HG03139 (cell line): ENCODE data around the gene SH3BP1.
A peak's percentile ranks its signal among the peaks of the same experiment; 100 is the strongest.
"Not testable (repeated sequence)": the region's sequence is repeated elsewhere in the genome, so short reads cannot be mapped to it uniquely, and the experiment has no call there.

Source experiments
- ATAC-seq: cut with Tn5 transposase; IDR thresholded peaks from one replicate; pipeline ENCODE4 v1.9.1; 2021; ENCODE audit not compliant: unreplicated experiment

Gene SH3BP1

DNA sequence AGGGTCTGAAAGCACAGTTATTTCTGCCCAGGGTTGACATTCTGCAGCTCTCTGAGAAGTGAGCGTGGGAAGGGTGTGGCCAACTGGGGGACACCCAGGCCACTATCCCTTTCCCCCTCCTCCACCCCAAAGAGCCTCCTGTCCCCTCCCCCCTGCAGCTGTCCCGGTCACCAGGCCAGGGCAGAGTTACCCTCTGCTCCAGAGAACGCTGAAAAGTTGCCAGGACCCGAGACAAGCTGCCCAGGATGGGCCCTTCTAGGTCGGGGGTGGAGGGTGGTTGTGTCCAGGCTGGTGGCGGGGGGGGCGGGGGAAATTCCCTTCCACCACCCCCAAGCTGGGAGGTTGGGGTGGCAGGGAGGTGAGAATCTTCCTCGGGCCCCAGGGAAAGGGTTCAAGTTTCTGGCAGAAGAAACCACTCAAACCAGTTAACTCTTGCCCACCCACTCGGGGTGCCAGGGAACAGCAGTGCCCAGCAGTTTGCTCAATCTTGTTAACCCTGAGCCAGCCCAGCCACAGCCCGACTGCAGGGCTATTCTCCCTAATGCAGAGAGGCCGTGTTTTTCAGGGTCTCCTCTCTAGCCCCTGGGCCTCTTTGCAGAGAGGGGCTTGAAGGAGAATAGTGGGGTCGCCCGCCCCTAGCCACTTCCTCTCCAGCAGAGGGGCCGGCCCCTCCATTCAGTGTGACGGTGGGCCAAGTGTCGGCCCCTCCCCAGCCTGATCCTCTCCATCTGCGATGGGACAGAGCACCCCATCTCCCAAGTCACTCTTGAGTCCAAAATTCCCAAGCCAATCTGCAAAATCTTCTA lies 36.7 kb downstream of the SH3BP1 start:
- ATAC-seq: no peak

DNA sequence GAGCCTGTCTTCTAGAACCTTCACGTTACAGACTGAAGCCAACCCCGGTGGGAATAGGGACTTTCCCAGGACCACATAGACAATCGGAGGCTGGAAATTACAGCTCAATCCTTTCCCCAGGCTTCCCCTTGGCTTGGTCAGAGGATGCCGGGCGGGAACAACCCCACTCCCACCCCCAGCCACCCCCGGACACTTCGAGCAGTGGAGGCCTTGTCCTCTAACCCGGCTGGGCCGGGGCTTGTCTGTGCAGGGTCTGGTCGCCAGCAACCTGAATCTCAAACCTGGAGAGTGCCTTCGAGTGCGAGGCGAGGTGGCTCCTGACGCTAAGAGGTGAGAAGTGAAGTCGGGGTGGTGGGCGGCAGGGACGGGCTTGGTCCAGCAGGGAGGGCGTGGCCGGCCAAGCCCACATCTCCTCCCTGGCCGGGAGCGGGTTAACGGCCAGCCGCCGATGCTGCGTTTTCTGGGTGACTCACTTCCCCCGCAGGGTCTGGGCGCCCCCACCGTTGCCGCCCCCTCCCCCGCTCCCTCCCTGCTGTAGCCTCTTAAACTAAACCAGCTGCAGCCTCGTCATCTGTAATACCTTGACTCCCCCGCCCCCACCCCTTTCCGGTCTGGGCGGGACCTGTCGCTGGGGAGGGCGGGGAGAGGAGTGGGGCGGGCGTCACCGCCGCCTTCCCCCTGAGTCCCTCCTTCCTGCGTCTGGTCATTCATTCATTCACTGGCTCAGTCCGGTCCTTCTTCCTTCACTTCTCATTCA lies 37.4 kb downstream of the SH3BP1 start:
- ATAC-seq: peak; percentile 55

DNA sequence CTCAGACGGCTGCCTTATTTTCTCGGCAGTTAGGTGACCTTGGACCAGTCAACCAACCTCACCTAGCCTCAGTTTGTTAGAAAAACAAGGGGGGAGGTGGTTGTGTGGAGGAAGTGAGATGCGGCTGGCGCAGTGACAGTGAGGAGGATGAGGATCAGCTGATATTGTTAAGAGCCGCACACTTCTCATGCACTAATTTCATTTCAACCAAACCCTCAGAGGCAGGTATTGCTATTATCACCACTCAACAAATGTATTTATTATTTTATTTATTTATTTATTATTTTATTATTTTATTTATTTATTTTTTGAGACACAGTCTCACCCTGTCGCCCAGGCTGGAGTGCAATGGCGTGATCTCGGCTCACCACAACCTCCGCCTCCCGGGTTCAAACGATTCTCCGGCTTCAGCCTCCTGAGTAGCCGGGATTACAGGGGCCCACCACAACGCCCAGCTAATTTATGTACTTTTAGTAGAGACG lies 38.1 kb downstream of the SH3BP1 start:
- ATAC-seq: no peak

DNA sequence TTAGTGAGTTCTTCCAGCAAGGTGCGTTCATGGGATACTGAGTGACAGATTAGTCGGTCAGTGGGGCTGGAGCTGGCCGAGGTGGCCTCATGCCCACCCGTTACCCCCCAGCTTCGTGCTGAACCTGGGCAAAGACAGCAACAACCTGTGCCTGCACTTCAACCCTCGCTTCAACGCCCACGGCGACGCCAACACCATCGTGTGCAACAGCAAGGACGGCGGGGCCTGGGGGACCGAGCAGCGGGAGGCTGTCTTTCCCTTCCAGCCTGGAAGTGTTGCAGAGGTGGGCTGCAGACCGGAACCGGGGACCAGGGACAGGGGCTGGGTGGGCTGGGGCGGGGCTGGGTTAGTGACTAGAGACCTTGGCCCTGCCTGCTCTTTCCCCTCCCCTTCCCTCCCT lies 38.9 kb downstream of the SH3BP1 start:
- ATAC-seq: no peak

DNA sequence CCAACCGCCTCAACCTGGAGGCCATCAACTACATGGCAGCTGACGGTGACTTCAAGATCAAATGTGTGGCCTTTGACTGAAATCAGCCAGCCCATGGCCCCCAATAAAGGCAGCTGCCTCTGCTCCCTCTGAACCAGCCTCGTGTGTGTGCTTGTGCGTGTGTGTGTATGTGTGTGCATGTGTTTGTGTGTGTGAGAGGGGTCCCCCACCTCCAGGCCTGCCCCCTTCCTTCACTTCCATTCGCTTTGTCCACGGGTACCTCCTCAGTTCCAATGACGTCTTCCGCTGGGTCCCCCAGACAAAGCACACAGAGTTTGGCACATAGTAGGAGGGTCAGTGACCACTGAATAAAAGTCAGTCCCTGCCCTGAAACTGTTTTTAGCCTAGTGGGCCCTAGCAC lies 40.2 kb downstream of the SH3BP1 start:
- no peak for ATAC-seq

DNA sequence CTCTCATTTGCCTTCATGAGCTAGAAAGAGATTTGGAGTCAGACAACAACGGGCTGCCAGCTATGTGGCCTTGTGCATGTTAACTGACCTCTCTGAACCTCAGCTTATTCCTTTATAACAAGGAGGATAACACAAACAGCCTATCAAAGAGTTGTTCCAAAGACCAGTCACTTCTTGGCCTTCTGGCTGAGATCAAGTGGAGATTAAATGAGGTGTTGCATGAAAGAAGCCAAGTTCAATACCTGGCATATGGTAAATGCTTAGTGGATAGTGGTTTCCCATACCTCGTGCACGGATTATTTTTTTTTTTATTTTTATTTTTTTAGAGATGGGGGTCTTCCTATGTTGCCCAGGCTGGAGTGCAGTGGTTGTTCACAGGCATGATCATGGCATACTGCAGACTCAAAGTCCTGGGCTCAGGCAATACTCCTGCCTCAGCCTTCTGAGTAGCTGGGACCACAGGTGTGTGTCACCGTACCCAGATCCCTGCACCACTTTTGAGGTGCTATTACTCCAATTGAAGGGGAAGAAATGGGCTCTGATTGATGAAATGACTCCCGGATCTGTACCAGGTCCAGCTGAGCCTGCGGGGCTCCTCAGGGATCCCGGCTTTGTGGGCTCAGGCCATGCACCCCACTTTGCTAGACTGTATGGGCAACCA lies 40.9 kb downstream of the SH3BP1 start:
- no peak for ATAC-seq

DNA sequence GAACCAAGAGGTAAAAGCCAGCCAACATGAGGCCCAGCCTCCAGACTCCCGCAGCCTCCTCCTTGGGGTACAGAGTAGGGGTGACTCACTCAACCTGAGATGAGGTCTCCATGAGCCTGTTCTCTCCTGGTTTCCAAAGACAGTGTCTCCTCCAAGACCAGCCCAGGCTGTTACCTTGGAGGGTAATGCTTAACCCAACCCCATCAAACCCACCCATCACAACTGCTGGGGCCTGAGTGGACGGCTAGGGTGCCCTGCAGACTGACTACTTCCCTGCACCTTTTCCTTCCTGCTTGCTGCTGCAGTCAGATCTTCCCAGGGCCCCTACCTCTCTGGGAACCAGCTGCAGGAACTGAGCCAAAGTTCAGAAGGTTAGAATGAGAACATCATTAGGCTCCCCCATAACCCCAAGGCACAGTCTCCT lies 41.5 kb downstream of the SH3BP1 start:
- no peak for ATAC-seq

DNA sequence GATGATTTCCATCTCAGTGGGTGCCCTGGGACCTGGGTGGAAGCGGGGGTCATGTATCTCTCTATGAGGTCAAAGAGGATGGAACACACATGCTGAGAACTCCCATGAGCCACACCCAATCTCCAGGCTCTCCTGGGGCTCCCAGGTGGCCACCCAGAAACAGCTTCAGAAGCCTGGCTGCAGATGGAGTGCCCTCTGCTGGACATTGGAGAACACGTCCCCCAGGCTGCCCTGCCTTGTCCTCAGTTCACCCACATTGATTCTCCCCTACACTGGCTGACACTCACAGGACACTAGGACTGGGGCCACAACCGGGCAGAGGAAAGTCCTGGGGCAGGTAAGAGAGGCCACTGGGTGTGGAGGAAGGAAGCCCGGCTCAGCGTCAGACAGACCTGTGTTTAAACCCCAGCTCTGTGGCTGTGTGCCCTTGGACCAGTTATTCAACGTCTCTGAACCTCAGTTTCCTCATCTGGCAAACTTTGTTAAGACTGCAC lies 42.1 kb downstream of the SH3BP1 start:
- no peak for ATAC-seq

DNA sequence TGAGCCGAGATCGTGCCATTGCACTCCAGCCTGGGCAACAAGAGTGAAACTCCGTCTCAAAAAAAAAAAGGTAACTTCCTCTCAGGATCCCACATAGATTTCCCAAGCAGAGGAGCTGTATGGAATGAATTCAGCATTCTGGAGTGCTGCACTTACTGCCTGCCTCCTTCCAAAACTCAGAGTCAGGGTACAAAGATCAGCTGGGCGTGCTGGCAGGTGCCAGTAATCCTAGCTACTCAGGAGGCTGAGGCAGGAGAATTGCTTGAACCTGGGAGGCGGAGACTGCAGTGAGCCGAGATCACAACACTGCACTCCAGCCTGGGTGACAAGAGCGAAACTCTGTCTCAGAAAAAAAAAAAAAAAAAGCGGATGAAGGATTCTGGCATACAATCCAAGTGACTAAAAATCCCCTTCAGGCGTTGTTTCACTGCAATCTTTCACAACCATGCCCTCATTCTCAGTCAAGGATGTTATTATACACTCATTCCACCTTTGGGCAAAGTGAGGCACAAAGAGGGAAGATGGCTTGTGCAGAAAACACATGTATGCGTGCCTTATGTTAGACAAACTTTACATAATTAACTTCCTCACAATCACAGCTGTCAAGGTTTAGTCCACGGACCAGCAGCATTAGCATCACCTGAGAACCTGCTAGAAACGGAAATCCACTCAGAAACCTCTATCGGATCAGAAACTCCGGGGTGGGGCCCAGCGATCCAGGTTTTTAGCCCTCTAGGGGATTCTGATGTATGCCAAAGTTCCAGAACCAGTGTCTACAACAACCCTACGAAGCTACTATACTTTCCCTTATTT lies 45.5 kb downstream of the SH3BP1 start:
- no peak for ATAC-seq

DNA sequence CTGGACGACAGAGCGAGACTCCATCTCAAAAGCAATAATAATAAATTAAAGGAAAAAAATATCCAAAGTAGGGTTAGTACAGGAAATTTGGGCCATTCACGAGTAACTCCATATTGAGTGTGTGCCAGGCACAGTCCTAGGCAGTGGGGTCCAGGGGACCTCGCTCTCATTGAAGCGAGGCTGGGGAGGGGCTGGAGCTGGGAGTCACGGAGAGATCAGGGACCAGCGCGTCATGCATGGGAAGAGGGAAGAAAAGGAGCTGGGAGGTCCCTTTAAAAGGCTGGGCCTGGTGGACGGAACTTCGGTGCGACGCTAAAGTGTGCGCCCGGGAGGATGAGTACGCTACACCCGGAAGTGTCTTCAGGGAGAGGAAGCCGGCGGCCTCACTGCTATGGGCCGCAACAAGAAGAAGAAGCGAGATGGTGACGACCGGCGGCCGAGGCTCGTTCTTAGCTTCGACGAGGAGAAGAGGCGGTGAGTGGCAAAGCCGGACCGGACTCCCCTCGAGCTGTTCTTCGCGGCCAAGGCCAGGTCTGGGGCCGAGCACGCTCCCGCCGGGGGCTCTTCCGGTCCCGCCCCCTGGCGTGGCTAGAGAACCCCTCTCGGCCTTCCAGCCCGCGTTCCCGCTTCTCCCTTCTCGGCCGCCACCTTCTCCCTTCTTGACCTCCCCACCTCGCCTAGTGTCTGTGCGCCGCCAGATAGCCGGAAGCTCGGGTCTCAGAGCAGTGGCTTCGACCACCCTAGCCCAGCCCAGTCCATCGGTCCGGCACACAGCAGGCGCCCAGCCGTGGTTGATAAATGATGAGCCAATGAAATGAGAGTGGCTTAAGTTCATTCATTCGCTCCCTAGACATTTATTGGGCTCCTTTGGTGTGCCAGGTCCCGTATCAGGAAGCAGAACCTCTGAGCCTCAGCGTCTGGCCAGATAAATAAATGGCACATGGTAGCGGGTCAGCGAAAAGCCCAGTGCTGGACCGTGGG lies 46.8 kb downstream of the SH3BP1 start, which contains the start of gene NOL12:
NOL12 (plus strand) TSS at position 342 of the 981 bp plus-strand sequence; CDS start at position 392, 50 bp downstream.
- peak; percentile 78 for ATAC-seq

DNA sequence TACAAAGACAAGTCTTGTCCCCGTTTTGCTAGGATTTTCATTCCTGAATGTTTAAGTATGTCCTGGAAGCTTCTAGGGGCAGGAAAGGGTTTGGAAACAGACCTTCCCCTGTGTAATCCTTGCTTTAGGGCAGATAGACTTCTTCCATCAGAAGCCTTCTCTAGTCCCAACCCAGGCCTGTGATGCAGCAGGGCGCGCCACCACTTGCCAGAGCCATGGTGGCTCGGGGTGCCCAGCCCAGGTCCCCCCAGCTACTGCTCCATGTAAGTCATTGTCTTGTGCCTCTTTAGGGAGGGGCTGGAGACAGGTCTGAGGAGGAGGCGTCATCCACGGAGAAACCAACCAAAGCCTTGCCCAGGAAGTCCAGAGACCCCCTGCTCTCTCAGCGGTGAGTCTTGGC lies 50.9 kb downstream of the SH3BP1 start:
- ATAC-seq: no peak

DNA sequence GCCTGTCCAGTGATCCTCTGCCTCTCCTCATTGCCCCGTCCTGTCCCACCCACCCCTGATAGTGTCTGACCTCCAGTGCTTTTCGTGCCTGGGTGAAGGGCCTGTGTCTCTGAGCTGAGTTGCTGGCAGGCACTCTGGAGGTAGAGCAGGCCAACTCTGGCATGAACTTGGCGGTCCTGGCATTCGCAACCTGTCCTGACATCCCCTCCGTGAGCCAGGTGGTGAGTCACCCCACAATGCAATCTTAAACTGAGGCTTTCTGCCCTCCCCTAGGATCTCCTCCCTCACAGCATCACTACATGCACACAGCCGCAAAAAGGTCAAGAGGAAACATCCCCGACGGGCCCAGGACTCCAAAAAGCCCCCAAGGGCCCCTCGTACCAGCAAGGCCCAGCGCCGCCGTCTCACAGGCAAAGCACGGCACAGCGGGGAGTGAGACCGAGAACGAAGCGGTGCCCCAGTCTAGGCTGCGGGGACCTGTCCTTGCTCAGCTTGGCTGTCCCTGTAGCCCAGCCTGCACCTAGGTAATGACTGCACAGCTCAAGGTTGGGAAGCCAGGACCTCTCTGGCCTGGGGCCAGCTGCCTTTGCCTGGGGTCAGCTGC lies 51.5 kb downstream of the SH3BP1 start:
- no peak for ATAC-seq

DNA sequence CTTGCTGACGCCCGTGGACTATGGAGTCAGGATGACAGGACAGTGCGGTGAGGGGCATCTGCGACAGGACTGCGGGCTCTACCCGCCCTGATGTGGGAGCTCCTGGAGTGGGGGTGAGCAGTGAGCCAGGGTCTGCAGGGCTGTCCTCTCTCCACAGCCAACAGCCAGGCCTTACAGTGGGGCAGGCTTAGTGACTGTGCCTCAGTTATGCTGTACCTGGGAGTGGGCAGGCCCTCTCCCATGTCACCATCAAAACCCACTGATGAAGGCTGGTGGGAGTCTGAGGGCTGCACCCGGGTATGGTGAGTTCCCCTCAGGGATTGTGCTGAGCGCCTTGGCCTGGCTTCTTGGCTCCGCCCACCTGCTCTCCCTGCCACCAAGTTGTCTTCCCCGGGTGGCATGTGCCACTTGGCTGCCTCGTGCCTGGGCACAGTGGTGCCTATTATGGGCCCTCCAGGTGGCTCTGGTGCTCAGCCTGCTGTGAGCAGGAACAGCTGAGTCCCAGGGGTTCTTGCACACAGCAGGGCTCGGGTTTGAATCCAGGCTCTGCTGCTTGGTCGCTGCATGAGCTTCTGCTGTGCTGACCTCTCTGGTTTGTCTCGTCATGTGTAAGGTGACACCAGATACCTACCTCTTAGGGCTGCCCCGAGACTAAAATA lies 53.3 kb downstream of the SH3BP1 start:
- no peak for ATAC-seq

DNA sequence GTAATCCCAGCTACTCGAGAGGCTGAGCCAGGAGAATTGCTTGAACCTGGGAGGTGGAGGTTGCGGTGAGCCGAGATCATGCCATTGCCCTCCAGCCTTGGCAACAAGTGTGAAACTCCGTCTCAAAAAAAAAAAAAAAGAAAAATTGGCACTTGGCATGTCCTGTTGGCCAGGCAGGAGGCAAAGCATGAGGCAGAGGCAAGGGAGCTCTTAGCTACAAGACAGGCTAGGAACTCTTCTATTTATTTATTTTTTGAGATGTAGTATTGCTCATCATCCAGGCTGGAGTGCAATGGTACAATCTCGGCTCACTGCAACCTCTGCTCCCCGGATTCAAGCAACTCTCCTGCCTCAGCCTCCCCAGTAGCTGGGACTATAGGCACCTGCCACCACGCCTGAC lies 54.7 kb downstream of the SH3BP1 start:
- ATAC-seq: not testable (repeated sequence)

DNA sequence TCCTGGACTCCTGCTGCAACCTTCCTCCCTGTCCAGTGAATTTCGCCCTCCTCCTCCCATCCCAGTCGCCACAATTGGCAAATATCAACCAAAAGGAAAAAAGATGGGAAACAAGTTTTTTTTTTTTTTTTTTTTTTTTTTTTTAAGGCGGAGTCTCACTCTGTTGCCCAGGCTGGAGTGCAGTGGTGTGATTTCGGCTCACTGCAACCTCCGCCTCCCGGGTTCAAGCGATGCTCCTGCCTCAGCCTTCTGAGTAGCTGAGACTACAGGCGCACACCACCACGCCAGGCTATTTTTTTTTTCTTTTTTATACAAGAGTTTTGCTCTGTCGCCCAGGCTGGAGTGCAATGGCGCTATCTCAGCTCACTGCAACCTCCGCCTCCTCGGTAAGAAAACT lies 56.8 kb downstream of the SH3BP1 start:
- not testable (repeated sequence) for ATAC-seq

DNA sequence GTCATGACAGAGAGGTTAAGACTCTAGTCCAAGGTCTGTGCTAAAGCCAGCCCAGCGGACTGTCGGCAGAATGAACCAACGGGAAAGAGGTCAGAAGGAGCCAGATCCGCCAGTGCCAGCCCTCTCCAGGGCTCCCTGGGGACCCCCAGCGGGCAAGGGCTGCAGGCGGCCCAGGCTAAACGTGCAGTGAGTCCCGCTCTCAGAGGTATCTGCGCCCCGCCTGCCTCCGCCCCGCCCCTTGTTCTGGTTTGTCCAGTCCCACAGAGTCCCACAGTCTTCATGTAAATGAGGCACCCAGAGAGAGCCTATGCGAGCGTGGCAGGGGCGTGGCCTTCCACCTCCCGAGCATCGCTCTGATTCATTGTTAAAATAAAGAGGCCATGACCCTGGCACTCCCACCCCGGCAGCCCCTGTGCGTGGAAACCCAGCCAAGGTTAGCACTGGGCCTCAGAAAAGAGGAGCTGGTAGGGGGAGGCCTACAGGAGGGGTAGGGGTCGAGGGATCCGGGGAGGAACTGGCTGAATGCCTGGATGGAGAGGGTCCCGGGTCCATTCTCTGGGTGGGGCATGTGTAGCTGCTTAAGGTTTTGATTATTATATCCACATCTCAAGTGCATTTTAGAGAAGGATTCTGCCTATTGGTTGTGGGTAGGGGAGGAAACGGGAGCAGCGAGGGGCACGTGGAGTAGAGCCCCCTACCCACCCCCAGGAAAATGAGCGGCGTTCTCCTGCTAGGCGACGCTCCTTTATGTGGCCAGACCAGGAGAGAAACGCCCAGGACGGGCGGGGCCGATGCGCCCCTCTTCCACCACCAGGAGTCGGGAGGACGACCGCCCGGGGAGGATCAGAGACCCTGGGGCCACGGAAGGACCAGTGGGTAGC lies 57.4 kb downstream of the SH3BP1 start, which contains the start of gene TRIOBP:
TRIOBP (plus strand) TSS at position 392 of the 881 bp plus-strand sequence. CDS start 4,318 bp downstream, outside the sequence.
- no peak for ATAC-seq

DNA sequence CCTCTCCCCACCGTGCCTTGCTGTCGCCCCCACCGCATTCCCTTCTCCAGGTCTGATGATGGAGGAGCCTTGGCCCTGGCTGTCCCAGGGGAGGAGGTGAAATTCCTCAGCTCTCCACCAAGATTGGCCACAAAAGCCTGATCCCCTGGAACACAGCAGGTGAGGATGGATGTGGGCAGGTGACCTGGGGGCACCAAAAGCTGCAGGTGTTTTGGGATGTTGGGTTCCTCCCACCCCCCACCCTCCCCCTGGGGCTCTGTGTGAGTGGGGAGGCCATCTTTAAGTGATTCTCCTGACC lies 58.0 kb downstream of the SH3BP1 start:
- ATAC-seq: no peak
